Head of caudate nucleus (tissue), 42 donors: ENCODE results near the gene HOXB3.
A peak's percentile ranks its signal among the peaks of the same experiment; 100 is the strongest.

ENCODE experiments used
- DNase-seq, 42 donors: peaks; one replicate each; pipeline versions ENCODE4 v3.0.0 to v3.0.0-alpha.2; 2020 to 2021; ENCODE audit warnings: mixed read lengths in 7 of 42
- intact Hi-C: fragments of 100-400 bp; cut with DNase I; formaldehyde crosslinking; loops from one replicate; pipeline ENCODE4 v1.15.0; 2022

Gene HOXB3

DNA sequence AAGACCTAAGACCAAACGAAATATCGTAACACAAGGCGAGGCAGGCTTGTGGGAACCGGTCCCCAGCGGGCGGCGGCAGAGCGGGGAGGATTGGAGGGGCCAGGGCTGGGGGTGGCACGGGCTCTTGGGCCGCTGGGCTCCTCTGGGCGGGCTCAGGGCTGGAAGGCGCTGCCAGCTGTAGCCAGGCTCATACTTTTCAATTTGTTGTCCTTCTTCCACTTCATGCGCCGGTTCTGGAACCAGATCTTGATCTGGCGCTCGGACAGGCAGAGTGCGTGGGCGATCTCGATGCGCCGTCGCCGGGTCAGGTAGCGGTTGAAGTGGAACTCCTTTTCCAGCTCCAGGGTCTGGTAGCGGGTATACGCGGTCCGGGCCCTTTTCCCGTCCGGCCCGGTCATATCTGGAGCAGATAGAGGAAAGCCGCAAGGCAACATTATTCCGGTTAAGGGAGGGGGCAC lies 2.0 kb upstream of the HOXB3 start:
- no peak for DNase-seq
- intact Hi-C loops: no loop called here

DNA sequence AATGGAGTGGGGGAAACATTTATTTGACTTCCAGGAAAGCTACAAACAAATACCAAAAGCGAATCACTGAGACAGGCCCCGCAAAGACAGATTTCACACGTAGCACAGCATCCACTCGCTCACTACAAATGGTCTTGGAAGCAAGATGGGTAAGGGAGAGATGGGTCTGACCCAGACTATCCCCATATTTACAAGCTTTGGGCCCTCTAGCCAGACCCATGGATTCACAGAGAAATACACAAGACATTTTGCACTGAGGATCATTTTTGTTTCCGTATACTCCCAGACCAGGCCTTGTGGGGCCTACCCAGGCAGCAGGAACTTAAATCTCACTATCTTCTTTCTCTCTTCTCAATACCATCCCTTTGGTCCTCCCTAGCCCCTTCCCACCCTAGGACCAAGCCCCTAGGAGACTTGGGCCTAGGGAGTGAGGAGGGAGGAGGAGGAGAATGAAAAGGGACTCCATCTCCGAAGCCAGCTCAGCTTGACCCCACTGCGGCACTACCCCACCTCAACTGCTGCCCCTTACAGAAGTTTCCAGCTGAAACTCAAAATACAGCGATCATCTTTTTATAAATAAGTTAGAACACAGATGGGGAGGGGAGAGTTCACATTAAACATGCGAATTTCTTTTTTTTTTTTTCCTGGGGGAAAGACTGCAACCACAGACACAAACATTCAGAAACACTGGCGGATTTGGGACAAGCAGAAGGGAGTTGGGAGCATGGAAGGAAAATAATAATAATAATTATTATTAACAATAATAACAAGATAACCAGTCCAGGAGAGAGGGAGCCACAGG lies 1.4 kb upstream of the HOXB3 start:
- intact Hi-C loops: no loop called here
- no peak for DNase-seq

DNA sequence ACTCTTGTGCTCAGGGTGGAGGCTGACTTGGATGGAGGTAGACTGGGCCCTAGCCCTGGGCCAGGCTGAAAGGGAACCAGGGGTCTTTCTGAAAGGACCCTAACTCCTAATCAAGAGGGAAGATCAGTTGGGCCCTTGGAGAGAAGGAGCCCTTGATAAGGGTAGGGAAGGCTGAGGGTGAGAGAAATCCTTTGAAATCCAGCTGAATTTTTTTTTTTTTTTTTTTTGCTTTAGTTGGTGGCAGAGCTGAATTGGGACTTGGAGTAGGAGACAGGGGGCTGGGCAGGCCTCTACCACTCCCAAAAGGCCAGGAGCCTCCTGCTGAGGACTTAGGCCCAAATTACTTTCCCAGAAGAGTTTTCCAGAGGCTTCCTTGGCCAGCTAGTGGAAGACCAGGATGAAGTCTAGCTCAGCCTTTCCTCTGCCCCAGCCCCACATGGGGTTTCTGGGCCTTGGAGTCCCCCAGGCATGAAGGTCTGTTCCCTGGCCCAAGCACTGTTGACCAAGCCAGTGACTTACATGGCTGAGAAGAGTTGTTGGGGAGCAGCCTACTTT lies 643 bp upstream of the HOXB3 start:
- no peak for DNase-seq
- intact Hi-C loops: no loop called here

GRCh38 chr17:48589060-48589830 lies 796 bp downstream of the HOXB3 start:
- DNase-seq: no peak
- intact Hi-C loops: no loop called here

GRCh38 chr17:48588528-48588927 lies 1.5 kb downstream of the HOXB3 start:
- intact Hi-C loops: no loop called here
- no peak for DNase-seq

DNA sequence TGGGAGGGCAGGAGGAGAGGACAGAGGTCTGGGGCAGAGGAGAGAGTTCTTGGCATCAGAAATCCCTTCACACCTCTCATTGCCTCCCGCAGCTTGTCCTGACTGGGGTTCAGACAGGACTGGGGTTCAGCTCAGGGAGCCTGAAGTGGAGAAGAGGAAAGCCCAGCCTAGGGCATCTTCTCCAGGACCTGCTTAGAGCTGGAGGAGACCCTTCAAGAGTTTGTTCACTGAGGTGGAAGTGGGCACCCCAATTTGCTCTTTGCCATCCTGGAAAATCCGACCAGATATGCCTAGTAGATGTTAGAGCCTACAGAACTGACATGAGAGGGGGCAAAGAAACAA lies 2.0 kb downstream of the HOXB3 start:
- intact Hi-C loops: no loop called here
- no peak for DNase-seq

- intact Hi-C loops: no loop called here
- DNase-seq: no peak
Observed at GRCh38 chr17:48587276-48588073, 2.6 kb downstream of the HOXB3 start.

- DNase-seq: no peak
- intact Hi-C loops: no loop called here
Observed at GRCh38 chr17:48586355-48587258, 3.4 kb downstream of the HOXB3 start.

DNA sequence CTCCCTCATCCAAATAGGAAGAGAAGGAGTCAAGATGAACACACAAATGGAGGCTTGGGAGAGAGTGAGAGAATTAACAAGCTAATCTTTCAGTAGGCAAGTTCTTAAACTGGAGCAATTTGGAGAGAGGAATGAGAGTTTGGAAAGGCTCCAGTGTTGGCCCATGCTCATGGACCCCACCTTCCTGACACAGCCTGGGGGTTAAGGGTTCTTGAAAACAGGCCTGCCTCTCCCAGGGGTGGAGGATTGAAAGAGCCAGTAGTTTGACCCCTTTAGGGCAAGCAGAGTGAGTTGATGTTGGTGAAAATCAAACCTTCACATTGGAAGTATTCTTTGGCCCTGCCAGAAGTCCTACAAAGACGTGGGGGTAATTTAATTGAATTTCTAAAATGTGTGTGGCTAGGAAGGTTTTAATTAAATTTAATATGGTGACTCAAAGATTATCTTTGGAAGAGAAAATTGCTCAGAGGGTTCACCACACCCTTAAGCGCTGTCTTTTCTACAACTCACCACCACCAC lies 5.8 kb downstream of the HOXB3 start:
- intact Hi-C loops: no loop called here
- DNase-seq: no peak

DNA sequence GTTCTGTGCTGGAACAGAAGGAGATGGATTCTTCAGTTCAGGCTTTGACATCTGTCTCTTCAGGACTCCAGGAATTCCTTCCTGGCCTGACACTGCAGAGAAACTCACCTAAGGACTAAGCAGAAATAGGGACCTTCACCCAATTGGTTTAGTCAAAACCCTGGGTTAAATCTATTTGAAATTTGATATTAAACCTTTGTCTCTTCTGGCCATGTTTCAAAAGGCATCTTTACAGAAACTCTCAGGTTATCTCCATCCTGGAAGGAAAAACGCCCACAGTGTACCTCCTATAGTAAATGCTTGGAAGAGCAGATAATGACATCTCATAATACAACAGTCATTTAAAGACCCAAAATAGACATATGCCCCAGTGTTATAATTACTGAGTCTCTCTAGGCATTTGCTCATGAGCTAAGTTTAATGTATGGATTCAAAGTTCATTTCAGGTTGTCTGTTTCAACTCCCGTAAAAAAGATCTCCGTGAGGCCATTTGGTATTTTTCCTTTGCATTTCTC lies 6.3 kb downstream of the HOXB3 start:
- intact Hi-C loops: no loop called here
- no peak for DNase-seq

DNA sequence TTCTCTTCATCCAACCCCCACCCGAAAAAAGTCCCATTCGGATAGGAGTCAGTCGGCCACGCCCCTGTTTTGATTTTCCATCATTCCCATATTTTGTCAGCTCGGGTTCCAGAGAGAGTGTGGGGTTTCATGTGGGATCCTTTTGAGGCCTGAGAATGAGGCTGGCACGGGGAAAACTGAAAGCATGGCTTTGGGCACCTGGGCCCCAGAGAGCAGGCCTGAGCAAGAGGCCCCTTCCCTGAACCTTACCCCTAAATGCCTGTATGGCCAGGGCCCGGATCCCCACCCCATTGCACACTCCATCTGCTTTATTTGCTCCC lies 7.3 kb downstream of the HOXB3 start:
- DNase-seq: no peak
- intact Hi-C loops: no loop called here

GRCh38 chr17:48579760-48580554 lies 10.1 kb downstream of the HOXB3 start:
- no peak for DNase-seq
- intact Hi-C loops: no loop called here

DNA sequence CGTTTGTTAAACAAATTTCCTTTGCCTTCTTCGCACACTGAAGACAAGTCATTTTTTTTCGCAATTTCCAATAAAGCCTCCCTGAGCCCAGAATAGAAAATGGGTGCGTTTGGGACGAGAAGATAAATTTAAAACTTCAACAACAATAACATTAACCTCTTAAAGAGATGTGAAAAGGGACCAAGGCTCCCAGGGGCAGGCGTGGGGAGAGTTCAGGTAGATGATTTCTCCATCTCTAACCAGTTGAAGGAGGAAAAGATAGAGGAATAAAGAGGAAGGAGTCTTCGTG lies 10.6 kb downstream of the HOXB3 start:
- intact Hi-C loops: no loop called here
- DNase-seq: no peak

GRCh38 chr17:48578616-48579470 lies 11.2 kb downstream of the HOXB3 start:
- intact Hi-C loops: no loop called here
- no peak for DNase-seq

GRCh38 chr17:48577946-48578615 lies 12.0 kb downstream of the HOXB3 start, which contains the start of gene HOXB4:
HOXB4 (minus strand) TSS chr17:48578350; CDS start chr17:48578319, 31 bp downstream.
- intact Hi-C loops: no loop called here
- DNase-seq: peak in 17 of 42 donors; percentile 2 to 61 (median 27)

DNA sequence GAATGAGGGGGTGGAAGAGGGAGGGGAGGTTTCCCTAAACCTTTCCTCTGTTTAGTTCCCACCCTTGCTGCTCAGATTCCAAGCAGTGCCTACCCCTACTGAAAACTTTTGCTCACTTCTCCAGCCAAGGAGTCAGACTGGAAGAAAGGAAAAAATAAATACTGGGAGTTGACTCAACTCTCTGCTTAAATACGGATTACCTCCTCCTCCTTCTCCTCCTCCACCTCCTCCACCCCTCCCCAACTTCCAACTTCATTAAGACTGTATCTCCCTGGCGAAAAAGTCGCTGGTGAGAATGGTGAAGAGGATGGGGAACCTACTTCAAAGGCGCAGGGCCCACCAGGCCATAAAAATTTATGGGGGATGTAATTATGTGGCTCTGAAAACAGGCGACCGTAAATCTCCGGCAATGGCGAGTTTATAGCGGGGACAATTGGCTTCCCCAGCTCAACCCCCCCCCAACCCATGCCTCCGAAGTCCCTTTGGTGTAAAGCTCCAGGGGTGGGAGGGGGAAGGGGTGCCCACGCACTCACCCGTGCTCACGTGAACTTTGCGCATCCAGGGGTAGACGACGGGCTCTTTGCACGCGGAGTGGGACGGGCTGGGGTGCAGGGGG lies 12.6 kb downstream of the HOXB3 start:
- intact Hi-C loops: no loop called here
- DNase-seq: no peak
